Upper lobe of left lung (tissue), 4 donors: Measurements from ENCODE around the gene PVALEF.

Source experiments
- POLR2AphosphoS5 ChIP-seq, 2 donors: sonication (generic); formaldehyde crosslinking; IDR thresholded peaks; one replicate each; pipeline ENCODE4 v1.5.1; 2017; ENCODE audit warnings: antibody characterized with exemption in 2 of 2
- TF ChIP-seq, protein P1 (sequence below), 6 experiments: fragments of 450-650 bp in 4 of 6; fragments of 200-600 bp in 2 of 6; sonication (generic) in 2 of 6; IDR thresholded peaks; one replicate each; pipeline ENCODE4 v1.5.1; 2016 to 2019; ENCODE audit warnings: antibody characterized with exemption in 6 of 6

DNA sequence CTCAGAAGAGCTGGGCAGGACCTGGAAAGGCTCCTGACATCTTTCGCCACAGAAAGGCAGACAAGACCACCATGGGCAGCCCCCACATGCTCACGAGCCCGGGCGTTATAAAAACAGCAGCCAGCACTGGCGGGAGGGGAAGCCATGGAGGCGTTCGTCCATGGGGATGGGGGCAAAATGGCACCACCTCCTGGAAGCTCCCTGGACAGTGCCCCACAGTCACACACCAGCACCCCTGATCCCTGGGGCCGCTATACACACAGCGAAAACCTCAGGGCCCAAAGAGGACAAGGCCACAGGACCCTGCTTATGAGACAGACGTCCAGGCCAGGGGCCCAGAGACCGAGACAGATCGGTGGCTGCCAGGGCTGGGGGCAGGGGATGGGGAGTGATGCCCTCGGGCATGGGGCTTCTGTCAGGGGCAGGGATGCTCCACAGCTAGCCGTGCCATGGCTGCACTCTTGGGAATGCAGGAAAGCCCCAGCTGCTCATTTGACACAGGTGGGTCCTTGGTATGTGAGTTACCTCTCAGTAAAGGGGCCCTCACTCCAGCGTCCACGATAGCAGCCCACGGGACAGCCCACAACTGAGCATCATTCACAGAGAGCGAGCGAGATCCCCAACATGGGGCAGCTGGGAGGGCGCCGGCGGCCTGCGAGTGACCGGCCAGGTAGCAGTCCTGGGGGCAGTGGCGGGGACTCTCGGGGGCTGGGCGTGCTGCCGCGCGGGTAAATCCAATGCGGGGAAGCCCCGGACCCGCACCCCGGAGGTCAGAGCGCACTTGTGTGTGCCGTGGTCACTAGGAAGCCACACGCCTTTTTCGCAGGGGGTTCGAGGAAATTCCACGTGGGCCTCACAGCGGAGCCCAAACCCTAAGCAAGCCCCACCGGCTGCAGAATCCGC is 6.4 kb upstream of the PVALEF start:
- TF ChIP-seq, protein P1, sequence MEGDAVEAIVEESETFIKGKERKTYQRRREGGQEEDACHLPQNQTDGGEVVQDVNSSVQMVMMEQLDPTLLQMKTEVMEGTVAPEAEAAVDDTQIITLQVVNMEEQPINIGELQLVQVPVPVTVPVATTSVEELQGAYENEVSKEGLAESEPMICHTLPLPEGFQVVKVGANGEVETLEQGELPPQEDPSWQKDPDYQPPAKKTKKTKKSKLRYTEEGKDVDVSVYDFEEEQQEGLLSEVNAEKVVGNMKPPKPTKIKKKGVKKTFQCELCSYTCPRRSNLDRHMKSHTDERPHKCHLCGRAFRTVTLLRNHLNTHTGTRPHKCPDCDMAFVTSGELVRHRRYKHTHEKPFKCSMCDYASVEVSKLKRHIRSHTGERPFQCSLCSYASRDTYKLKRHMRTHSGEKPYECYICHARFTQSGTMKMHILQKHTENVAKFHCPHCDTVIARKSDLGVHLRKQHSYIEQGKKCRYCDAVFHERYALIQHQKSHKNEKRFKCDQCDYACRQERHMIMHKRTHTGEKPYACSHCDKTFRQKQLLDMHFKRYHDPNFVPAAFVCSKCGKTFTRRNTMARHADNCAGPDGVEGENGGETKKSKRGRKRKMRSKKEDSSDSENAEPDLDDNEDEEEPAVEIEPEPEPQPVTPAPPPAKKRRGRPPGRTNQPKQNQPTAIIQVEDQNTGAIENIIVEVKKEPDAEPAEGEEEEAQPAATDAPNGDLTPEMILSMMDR (IDR thresholded peaks at IDR 0.05) = no peak
- TF ChIP-seq POLR2AphosphoS5 (IDR thresholded peaks at IDR 0.05) = no peak
